Measurements from ENCODE around the gene VIPR2.
"Not testable (repeated sequence)": the region's sequence is repeated elsewhere in the genome, so short reads cannot be mapped to it uniquely, and the experiment has no call there.

The VIPR2 gene

DNA sequence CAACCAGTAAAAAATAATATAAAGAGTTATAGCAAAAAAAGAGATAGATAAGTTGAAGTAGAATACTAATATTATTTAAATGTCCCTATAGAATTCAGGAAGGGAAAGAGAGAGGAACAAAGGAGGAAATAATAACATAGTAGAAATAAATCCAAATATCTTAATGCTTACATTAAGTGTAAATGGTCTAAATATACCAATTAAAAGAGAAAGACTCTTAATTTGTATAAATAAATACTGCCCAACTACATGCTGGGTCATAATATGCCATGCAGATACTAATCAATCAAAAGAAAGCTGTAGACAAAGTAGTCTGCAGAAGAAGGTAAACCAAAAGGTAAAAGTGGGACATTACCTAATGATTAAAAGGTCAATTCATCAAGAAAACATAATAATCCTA lies 43.3 kb upstream of the VIPR2 start:
- Histone ChIP-seq H3K27me3 (ENCODE audit: insufficient read depth, low read depth, severe bottlenecking) (no peaks in the 10 kb centered on the region), H3K27ac (no peak overlapping the region), H3K36me3 (no peaks in the 10 kb centered on the region), H3K9me3 (ENCODE audit: severe bottlenecking) (peaks cover 11% of the 10 kb centered on the region), H3K4me3 (ENCODE audit: low read depth, low read length) (no peak overlapping the region)
- TF ChIP-seq, protein P1, sequence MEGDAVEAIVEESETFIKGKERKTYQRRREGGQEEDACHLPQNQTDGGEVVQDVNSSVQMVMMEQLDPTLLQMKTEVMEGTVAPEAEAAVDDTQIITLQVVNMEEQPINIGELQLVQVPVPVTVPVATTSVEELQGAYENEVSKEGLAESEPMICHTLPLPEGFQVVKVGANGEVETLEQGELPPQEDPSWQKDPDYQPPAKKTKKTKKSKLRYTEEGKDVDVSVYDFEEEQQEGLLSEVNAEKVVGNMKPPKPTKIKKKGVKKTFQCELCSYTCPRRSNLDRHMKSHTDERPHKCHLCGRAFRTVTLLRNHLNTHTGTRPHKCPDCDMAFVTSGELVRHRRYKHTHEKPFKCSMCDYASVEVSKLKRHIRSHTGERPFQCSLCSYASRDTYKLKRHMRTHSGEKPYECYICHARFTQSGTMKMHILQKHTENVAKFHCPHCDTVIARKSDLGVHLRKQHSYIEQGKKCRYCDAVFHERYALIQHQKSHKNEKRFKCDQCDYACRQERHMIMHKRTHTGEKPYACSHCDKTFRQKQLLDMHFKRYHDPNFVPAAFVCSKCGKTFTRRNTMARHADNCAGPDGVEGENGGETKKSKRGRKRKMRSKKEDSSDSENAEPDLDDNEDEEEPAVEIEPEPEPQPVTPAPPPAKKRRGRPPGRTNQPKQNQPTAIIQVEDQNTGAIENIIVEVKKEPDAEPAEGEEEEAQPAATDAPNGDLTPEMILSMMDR (IDR thresholded peaks at IDR 0.05; ENCODE audit: low read depth, low read length), result no peak
- DNase-seq, result no peak

DNA sequence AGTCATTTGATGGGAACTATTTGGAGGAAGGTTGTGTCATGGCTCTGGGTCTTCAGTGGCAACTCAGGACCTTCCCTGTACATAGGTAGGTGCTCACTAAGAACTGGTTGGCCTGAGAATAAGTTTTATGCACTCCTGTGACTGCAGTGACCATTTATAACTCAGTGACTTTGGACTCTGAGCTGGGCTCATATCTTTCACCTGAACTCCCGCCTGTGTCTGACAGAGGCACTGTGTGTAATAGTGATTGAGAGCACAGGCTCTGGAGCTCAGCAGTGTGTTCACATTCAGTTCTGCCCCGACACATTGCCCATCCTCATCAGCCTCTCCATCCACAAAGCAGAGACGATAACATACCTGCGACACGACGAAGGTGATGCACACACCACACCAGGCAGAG lies 34.6 kb upstream of the VIPR2 start:
- TF ChIP-seq, protein P1 (IDR thresholded peaks at IDR 0.05; ENCODE audit: low read depth, low read length), result no peak

DNA sequence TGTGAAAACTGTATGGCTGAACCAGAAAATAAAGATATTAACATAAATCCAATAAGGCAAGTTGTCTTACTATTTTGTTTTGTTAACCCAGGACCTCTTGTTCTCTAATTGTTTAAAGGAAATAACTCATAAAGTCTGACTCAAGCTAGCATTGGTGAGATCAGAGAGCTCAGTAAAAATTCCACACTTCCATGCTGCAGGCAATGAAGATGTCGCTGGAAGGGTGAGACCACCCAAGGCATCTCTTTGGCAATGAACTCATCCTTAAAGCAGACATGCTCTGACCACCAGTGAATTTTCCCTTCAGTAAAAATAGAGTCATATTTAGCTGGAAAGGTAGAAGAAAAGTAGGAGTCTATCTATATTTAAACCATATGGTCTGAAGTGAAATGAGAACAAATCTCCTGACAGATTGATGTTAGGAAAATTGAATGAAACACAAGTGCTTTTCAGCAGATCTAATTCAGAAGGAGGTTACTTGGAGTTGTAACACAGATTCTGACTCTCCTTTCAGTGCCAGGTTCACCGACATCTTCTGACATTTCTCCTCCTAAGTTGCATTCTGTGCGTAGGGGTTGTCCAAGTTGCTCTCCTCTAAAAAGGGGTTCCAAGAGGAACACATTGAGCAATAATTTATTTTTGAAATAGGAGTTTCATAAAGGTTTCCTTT lies 32.8 kb upstream of the VIPR2 start:
- Histone ChIP-seq H3K4me3 (ENCODE audit: low read depth, low read length) (no peak overlapping the region), H3K36me3 (no peaks in the 10 kb centered on the region), H3K27ac (no peak overlapping the region), H3K9me3 (ENCODE audit: severe bottlenecking) (peaks cover 12% of the 10 kb centered on the region), H3K27me3 (ENCODE audit: insufficient read depth, low read depth, severe bottlenecking) (no peaks in the 10 kb centered on the region)
- TF ChIP-seq, protein P1 (IDR thresholded peaks at IDR 0.05; ENCODE audit: low read depth, low read length), result no peak
- DNase-seq, result no peak

More for the DNA sequence above, 34.6 kb upstream of the VIPR2 start:
- no peak for DNase-seq
- Histone ChIP-seq H3K27me3 (ENCODE audit: insufficient read depth, low read depth, severe bottlenecking) (no peaks in the 10 kb centered on the region), H3K36me3 (no peaks in the 10 kb centered on the region), H3K27ac (no peak overlapping the region), H3K4me3 (ENCODE audit: low read depth, low read length) (no peak overlapping the region), H3K9me3 (ENCODE audit: severe bottlenecking) (peaks cover 7% of the 10 kb centered on the region)

DNA sequence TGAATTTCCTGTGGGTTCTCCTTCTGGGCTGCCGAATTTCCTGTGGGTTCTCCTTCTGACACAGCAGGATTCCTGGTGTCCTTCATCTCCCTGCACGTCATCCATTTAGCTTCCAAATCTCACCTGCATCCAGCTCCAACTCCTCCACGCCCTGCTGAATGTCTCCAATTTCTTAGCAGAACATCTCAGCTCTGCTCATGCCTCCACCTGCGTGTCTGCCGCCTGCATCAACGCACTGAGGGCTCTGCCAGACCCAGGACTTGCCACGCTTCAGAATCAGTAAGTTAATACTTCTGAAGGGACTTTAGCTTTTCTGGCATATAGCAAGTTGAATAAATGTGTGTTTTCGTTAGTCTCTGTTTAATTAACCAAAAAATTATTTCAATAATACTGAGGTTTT lies 31.1 kb upstream of the VIPR2 start:
- no peak overlapping the region for H3K27ac ChIP-seq
- no peaks in the 10 kb centered on the region for H3K27me3 ChIP-seq (ENCODE audit: insufficient read depth, low read depth, severe bottlenecking)
- TF ChIP-seq, protein P1 (IDR thresholded peaks at IDR 0.05; ENCODE audit: low read depth, low read length), result no peak
- H3K36me3 ChIP-seq, result no peaks in the 10 kb centered on the region
- H3K9me3 ChIP-seq (ENCODE audit: severe bottlenecking), result peaks cover 10% of the 10 kb centered on the region
- no peak for DNase-seq
- H3K4me3 ChIP-seq (ENCODE audit: low read depth, low read length), result no peak overlapping the region

DNA sequence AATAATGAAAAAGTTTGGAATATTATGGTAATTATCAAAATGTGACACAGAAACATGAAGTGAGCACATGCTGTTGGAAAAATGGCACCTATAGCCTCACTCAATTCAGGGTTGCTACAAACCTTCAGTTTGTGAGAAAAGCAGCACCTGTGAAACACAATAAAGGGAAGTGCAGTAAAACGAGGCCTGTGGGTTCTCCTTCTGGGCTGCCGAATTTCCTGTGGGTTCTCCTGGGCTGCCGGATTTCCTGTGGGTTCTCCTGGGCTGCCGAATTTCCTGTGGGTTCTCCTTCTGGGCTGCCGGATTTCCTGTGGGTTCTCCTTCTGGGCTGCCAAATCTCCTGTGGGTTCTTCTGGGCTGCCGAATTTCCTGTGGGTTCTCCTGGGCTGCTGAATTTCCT lies 30.4 kb upstream of the VIPR2 start:
- H3K4me3 ChIP-seq (ENCODE audit: low read depth, low read length); H3K36me3 ChIP-seq; H3K27ac ChIP-seq; DNase-seq; H3K9me3 ChIP-seq (ENCODE audit: severe bottlenecking); H3K27me3 ChIP-seq (ENCODE audit: insufficient read depth, low read depth, severe bottlenecking): not testable (repeated sequence)

DNA sequence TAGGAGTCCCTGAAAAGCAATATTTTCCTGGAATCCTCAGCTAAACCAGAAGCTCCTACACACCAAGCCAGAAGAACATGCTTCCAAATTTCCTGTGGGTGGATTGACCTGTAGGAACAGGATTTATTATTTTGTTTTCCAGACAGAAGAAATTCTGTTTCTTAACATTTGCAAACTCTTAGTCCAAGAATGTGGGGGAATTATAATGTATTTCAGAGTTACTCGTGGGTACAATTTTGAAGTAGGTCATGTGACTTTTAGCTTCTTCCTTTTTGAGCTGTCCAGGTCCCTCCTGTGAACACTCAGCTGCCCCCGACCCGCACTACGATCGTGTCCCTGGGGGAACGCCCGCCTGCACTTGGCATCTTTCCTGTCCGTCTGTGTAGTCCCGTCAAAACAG lies 27.7 kb upstream of the VIPR2 start:
- Histone ChIP-seq H3K4me3 (ENCODE audit: low read depth, low read length) (no peak overlapping the region), H3K27me3 (ENCODE audit: insufficient read depth, low read depth, severe bottlenecking) (no peaks in the 10 kb centered on the region)

More for the DNA sequence above, 27.7 kb upstream of the VIPR2 start:
- Histone ChIP-seq H3K27ac (no peak overlapping the region), H3K36me3 (no peaks in the 10 kb centered on the region), H3K9me3 (ENCODE audit: severe bottlenecking) (peaks cover 10% of the 10 kb centered on the region)
- DNase-seq, result no peak
- TF ChIP-seq, protein P1 (IDR thresholded peaks at IDR 0.05; ENCODE audit: low read depth, low read length), result no peak

Data from WERI-Rb-1 (cell line).